ENCODE results near the gene GET4. TPM values are rescaled to one million over a fixed set of nuclear protein-coding genes. Genes with fewer than 3 reads are reported as not detected.
"Not testable (repeated sequence)": the region's sequence is repeated elsewhere in the genome, so short reads cannot be mapped to it uniquely, and the experiment has no call there.

The GET4 gene
- total RNA-seq, 1 donor from 2014 or later, result 20.8 TPM

- no peak for FAIRE-seq
- no peak for DNase-seq (ENCODE audit: low spot score in 2 of 2)
Measured at GRCh38 chr7:845091-845490, 31.3 kb upstream of the GET4 start.

- FAIRE-seq (no peak), DNase-seq (ENCODE audit: low spot score in 2 of 2) (no peak)
Measured at GRCh38 chr7:845731-846130, 30.6 kb upstream of the GET4 start.

- not testable (repeated sequence) for FAIRE-seq; DNase-seq (ENCODE audit: low spot score in 2 of 2)
Measured at GRCh38 chr7:846958-847650, 29.2 kb upstream of the GET4 start.

GRCh38 chr7:847728-848127, 28.6 kb upstream of the GET4 start:
- DNase-seq (ENCODE audit: low spot score in 2 of 2); FAIRE-seq: not testable (repeated sequence)

DNA sequence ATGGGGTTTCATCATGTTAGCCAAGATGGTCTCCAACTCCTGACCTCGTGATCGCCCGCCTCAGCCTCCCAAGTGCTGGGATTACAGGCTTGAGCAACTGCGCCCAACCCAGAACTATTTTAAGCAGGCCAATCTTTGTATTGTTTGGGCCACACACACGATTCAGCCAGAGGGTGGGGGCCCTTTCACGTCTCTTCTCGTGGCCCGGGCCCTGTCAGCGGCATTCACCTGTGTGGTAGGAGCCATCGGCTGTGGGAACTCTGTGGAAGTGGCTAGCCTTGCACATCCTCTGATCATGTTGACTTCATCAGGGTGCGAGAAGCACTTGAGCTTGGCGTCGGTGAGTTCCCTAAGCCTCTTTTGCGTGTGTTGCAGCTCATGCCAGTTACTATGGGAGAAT, 27.2 kb upstream of the GET4 start:
- no peak for FAIRE-seq

GRCh38 chr7:849781-850180, 26.6 kb upstream of the GET4 start:
- DNase-seq (ENCODE audit: low spot score in 2 of 2) (no peak), FAIRE-seq (no peak)

More for the DNA sequence above, 27.2 kb upstream of the GET4 start:
- no peak for DNase-seq (ENCODE audit: low spot score in 2 of 2)

- FAIRE-seq, result no peak
Measured at GRCh38 chr7:851204-851603, 25.1 kb upstream of the GET4 start.

GRCh38 chr7:853366-854117, 22.8 kb upstream of the GET4 start:
- FAIRE-seq, result no peak
- DNase-seq (ENCODE audit: low spot score in 2 of 2), result no peak

More at GRCh38 chr7:851204-851603, 25.1 kb upstream of the GET4 start:
- DNase-seq (ENCODE audit: low spot score in 2 of 2), result no peak

- DNase-seq (ENCODE audit: low spot score in 2 of 2), result no peak
- FAIRE-seq, result no peak
Measured at GRCh38 chr7:854118-854775, 22.1 kb upstream of the GET4 start.

GRCh38 chr7:855686-856369, 20.5 kb upstream of the GET4 start:
- no peak for FAIRE-seq
- no peak for DNase-seq (ENCODE audit: low spot score in 2 of 2)

DNA sequence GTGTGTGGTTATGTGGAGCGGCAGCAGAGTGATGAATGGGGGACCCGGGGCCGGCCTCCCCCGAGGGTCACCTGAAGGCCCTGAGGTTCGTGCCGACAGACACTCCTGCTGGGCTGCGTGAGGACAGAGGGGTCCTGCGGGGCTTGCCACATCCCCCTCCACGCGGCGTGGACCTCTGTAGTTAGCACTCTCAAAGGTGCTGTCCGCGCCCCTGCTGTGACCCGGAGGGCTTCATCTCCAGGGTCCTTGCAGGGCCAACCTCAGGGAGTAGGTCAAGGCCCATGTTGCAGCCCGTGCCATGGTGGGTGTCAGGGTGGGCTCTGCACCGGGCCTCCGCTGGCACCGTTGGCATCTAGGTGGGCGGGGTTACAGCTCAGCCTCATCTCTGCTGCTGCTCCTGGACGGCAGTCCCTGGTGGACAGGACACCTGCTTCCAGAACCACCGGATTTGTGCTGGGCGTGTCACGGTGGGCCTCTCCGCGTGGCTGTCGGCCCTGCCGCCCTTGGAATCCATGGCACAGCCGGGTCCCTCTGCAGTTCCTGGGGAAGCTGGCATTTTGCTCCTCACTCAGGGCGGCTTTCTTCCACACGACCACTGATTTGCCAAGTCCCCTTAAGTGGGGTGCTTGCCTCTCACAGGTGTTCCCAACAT, 19.8 kb upstream of the GET4 start:
- FAIRE-seq, result no peak
- no peak for DNase-seq (ENCODE audit: low spot score in 2 of 2)

- FAIRE-seq (no peak), DNase-seq (ENCODE audit: low spot score in 2 of 2) (no peak)
Measured at GRCh38 chr7:857661-858060, 18.7 kb upstream of the GET4 start.

GRCh38 chr7:859359-860030, 16.9 kb upstream of the GET4 start:
- FAIRE-seq, result no peak
- DNase-seq (ENCODE audit: low spot score in 2 of 2), result no peak

- FAIRE-seq (no peak), DNase-seq (ENCODE audit: low spot score in 2 of 2) (no peak)
Measured at GRCh38 chr7:860149-860548, 16.2 kb upstream of the GET4 start.

DNA sequence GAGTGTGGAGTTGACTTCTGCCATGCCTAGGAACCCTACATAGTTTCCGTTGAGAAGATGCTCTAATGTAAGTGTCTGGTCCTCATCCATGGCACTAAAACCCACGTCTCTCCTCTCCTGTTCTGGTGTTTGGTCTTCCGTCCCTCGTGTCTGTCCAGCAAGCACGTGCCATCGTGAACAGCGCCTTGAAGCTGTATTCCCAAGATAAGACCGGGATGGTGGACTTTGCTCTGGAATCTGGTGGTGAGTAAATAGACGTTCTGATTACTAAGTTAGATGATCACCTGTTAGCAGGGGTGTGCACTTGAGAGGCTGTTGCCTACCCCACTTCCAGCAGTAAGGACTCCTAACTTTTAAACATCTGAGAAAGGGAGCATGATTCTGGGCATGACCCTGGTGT, 15.1 kb upstream of the GET4 start:
- FAIRE-seq, result no peak

GRCh38 chr7:862157-862556, 14.2 kb upstream of the GET4 start:
- no peak for DNase-seq (ENCODE audit: low spot score in 2 of 2)
- no peak for FAIRE-seq

More for the DNA sequence above, 15.1 kb upstream of the GET4 start:
- no peak for DNase-seq (ENCODE audit: low spot score in 2 of 2)

- no peak for FAIRE-seq
- DNase-seq (ENCODE audit: low spot score in 2 of 2), result no peak
Measured at GRCh38 chr7:863106-863505, 13.2 kb upstream of the GET4 start.

DNA sequence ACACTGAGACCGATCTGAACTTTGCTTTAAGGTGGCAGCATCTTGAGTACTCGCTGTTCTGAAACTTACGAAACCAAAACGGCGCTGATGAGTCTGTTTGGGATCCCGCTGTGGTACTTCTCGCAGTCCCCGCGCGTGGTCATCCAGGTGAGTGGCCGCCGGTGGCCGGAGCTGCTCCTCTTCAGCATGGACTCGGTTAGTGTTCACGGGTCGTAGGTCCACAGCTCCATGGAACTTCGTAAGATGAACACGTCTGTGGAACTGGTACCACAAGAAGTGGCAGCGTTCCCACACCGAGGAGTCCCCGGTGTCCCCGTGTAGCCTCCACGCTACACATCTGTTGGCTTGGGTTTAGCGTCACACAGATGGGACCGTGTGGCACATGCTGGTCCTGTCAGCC, 10.4 kb upstream of the GET4 start:
- FAIRE-seq (no peak), DNase-seq (ENCODE audit: low spot score in 2 of 2) (no peak)

DNA sequence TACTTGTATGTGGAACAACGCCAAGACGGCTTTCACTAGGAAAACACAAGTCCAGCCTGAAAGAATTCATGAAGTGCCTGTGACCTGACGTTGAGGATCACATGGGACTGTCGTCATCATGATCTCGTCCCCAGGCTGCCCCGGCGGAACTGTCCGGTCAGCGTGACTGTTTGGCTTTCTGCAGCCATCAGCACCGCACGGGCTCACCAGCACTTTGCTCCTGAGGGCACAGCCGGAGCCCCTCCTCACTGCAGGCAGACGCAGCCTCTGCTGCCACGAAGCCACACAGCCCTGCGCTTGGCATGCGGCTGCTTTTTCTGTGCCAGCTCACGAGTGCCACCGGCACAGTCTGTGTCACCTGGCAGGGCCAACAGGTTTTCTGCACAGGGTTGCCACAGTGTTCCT, 9.4 kb upstream of the GET4 start:
- FAIRE-seq, result no peak
- DNase-seq (ENCODE audit: low spot score in 2 of 2), result no peak

Data from frontal cortex (tissue), 4 donors.